A673 (cell line): Measurements from ENCODE around the gene SPEG. TPM values are rescaled to one million over a fixed set of nuclear protein-coding genes. Genes with fewer than 3 reads are reported as not detected.
A peak's percentile ranks its signal among the peaks of the same experiment; 100 is the strongest.

ENCODE experiments used
- BruUV-seq: library from RNA; stranded (reverse); fragments of 400-500 nt; replicated peaks from 2 replicates; lab custom pipeline; 2021; lab: Mats Ljungman, UMichigan
- CTCF ChIA-PET: fragments of 300-600 bp; sonication (Branson Sonifier 250); formaldehyde crosslinking; loops from one replicate; lab custom pipeline; 2022; ENCODE audit warnings: antibody characterized with exemption; lab: Charles Lee
- POLR2A ChIA-PET: fragments of 300-600 bp; sonication (Branson Sonifier 250); formaldehyde crosslinking; loops from one replicate; lab custom pipeline; 2022; ENCODE audit warnings: antibody characterized with exemption; ENCODE audit not compliant: low non-redundant PET; lab: Charles Lee
- DNase-seq: peaks from one replicate; pipeline ENCODE4 v3.0.0-alpha.2; 2015; ENCODE audit warnings: low spot score
- H3K27ac ChIP-seq: fragments of 200-600 bp; sonication (generic); 2 replicates; pipeline ENCODE4 v1.5.1; 2016; ENCODE audit warnings: mixed run types, low read depth, mild to moderate bottlenecking, mixed read lengths, antibody characterized with exemption, low read length; ENCODE audit not compliant: poor library complexity, severe bottlenecking
- H3K27me3 ChIP-seq: fragments of 200-600 bp; sonication (generic); replicated peaks from 2 replicates; pipeline ENCODE4 v1.6.1; 2017; ENCODE audit warnings: mixed run types, low read depth, mild to moderate bottlenecking, mixed read lengths, antibody characterized with exemption, low read length; ENCODE audit not compliant: insufficient read depth, poor library complexity
- H3K36me3 ChIP-seq: fragments of 200-600 bp; sonication (generic); 2 replicates; pipeline ENCODE4 v1.6.1; 2016; ENCODE audit warnings: mixed run types, mild to moderate bottlenecking, mixed read lengths, antibody characterized with exemption, low read length; ENCODE audit not compliant: insufficient read depth, poor library complexity, severe bottlenecking
- H3K4me1 ChIP-seq: fragments of 200-600 bp; sonication (generic); 2 replicates; pipeline ENCODE4 v1.6.1; 2017; ENCODE audit warnings: mixed run types, mild to moderate bottlenecking, mixed read lengths, antibody characterized with exemption, low read length; ENCODE audit not compliant: insufficient read depth, poor library complexity, severe bottlenecking
- H3K4me3 ChIP-seq: fragments of 200-600 bp; sonication (generic); 2 replicates; pipeline ENCODE4 v1.5.1; 2016; ENCODE audit warnings: low read depth, mixed run types, mild to moderate bottlenecking, mixed read lengths, low read length; ENCODE audit not compliant: poor library complexity, severe bottlenecking
- H3K9me3 ChIP-seq: fragments of 200-600 bp; sonication (generic); 2 replicates; pipeline ENCODE4 v1.6.1; 2016; ENCODE audit warnings: mixed run types, low read depth, mild to moderate bottlenecking, mixed read lengths, antibody characterized with exemption, low read length; ENCODE audit not compliant: poor library complexity, severe bottlenecking
- EZH2 ChIP-seq: fragments of 200-600 bp; sonication (generic); IDR thresholded peaks from 2 replicates; pipeline ENCODE4 v1.6.1; 2017; ENCODE audit warnings: borderline replicate concordance, low read depth, mild to moderate bottlenecking, mixed read lengths, antibody characterized with exemption, low read length; ENCODE audit not compliant: poor library complexity, severe bottlenecking
- intact Hi-C: fragments of 100-400 bp; cut with micrococcal nuclease; formaldehyde crosslinking; loops from one replicate; pipeline ENCODE4 v1.10.0; 2022; ENCODE audit not compliant: unreplicated experiment
- total RNA-seq: library from RNA; stranded (reverse); gene quantifications from 2 replicates; pipeline ENCODE4 v1.2.3, GENCODE V29; 2021
- TF ChIP-seq, protein P1 (sequence below): fragments of 300-800, 200-600 bp; sonication (generic); conservative IDR thresholded peaks from 2 replicates; pipeline ENCODE4 v1.5.1; 2017; ENCODE audit warnings: low read depth, mild to moderate bottlenecking, antibody characterized with exemption, low read length, moderate library complexity, mixed read lengths

The SPEG gene
- total RNA-seq, 1 experiment from 2014 or later = 8.4 TPM

DNA sequence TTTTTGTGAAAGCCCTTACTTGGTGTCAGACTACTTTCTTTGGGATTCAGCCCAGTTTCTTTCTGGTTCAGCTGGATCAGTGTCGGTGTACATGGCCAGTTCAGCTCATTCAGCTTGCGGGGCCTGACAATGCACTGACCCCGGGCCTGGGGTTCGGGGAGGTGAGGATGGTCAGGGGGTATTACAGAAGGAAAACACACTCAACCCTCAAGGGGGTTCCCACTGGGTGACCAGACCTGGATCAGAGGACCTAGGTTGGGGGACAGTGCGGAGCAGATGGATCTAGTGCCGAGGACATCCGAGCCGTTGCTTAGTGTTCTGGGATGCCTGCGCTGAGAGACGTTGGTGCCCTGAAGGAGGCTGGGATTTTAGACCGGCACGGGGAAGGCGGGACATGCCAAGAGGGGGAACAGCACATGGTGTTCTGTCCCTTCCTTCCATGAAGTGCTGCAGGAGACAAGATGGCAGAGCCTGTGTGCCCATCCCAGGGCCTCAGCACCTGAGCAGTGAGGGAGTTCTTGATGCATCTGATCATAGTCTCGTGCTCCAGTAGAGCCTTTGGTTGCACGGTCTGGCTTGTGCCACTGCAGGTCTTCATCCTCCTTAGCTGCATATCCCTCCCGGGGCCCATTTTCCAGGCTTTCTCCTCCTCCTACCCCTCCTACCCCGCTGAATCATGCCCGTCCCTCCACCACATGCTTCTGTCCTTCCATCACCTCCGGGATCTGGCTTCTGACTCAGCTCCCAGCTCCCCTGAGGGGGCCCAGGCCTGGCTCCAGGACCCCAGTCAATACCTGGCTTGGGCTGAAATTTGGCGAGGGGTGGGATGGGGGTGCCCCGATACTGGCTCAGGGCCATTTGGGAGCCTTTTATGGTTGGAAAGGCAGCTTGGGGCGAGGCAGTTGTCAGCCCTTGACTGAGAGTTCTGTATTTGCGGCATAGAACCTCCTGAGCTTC is 18.0 kb downstream of the SPEG start:
- DNase-seq = no peak
- Histone ChIP-seq H3K27me3 (no peaks in the 10 kb centered on the region), H3K27ac (peak overlapping the region; percentile 30), H3K9me3 (no peaks in the 10 kb centered on the region), H3K4me3 (no peak overlapping the region), H3K36me3 (no peaks in the 10 kb centered on the region), H3K4me1 (peaks cover 5% of the 10 kb centered on the region)
- ChIA-PET CTCF (interaction anchor here (0.5 to 0.6 kb wide), 2 partner anchors 89 to 145 kb away, joined by 4 to 6 read pairs; no protein-coding TSS in a partner anchor), POLR2A (interaction anchor here (0.6 kb wide), 1 partner anchor 1087 kb away, joined by 3 read pairs; no protein-coding TSS in a partner anchor)
- TF ChIP-seq, protein P1, sequence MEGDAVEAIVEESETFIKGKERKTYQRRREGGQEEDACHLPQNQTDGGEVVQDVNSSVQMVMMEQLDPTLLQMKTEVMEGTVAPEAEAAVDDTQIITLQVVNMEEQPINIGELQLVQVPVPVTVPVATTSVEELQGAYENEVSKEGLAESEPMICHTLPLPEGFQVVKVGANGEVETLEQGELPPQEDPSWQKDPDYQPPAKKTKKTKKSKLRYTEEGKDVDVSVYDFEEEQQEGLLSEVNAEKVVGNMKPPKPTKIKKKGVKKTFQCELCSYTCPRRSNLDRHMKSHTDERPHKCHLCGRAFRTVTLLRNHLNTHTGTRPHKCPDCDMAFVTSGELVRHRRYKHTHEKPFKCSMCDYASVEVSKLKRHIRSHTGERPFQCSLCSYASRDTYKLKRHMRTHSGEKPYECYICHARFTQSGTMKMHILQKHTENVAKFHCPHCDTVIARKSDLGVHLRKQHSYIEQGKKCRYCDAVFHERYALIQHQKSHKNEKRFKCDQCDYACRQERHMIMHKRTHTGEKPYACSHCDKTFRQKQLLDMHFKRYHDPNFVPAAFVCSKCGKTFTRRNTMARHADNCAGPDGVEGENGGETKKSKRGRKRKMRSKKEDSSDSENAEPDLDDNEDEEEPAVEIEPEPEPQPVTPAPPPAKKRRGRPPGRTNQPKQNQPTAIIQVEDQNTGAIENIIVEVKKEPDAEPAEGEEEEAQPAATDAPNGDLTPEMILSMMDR = no peak
- TF ChIP-seq EZH2 = no peak
- no TSS peak for BruUV-seq
- intact Hi-C loops = no loop called here

DNA sequence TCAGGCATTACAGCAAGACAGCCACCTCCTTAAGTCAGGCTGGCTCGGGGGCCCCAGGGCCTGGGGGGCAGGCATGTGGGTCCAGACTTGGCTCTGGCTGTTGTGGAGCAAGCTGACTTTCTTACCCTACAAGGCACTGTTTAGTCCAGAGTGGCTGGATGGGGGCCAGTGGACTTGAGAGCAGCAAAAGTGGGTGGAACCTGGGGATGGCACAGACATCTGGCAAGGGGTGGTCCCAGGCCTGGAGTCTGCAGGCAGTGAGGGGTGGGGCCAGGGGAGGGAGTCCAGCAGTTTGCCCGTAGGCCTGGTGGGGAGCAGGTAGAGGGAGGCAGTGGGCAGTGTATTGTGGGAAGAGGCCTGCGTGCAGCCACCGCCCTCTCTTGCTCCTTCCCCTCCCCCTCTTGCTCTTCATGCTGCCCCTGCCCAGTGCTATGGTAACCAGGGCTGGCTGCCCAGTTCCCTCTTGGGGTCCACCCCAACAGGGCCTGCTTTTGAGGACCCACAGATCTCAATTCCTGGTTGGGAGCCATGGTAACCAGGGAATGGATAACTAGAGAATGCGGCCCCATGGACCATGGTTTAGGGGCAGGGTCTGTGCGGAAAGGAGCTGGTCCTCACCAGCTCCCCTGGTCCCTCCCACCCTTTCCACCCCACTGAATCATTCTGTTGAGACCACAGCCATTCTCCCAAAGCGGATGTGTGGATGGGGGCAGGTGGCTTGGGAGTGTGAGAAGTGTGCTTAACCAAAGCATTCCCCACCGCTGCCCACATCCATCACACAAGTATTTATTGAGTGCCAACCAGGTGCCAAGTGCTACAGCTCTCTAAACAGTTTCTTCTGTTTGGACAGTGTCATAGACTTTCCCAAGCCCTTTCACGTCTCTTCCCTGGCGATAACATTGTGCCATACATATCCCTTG is 19.3 kb downstream of the SPEG start:
- no peaks in the 10 kb centered on the region for H3K27me3 ChIP-seq
- H3K27ac ChIP-seq = peak overlapping the region; percentile 30
- H3K4me1 ChIP-seq = peaks cover 5% of the 10 kb centered on the region
- DNase-seq = no peak
- no TSS peak for BruUV-seq
- TF ChIP-seq, protein P1 = no peak
- TF ChIP-seq EZH2 = no peak
- POLR2A ChIA-PET = interaction anchor here (0.5 kb wide), 1 partner anchor 219 kb away, joined by 4 read pairs; no protein-coding TSS in a partner anchor
- H3K36me3 ChIP-seq = no peaks in the 10 kb centered on the region
- H3K9me3 ChIP-seq = no peaks in the 10 kb centered on the region
- no peak overlapping the region for H3K4me3 ChIP-seq
- CTCF ChIA-PET = no interaction called here
- intact Hi-C loops = no loop called here

DNA sequence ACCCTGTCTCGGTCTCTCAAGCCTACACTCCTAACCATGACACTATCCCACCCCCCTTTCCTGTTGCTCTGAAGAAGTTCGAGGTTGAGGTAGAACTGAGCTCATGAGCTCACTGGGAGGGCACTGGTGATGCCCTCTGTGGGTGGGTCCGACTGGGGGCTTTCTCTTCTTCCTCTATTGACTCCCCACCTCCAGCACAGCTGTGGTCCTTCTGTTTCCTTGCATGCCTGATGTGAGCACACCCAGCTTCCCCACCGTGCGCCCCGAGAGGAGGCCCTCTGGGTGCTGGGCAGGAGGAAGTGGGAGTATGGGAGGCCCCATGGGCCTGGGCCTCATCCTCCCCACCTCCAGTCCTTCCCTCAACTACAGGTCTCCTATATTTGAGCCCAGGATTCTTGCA is 20.9 kb downstream of the SPEG start:
- no peak overlapping the region for H3K4me3 ChIP-seq
- peaks cover 6% of the 10 kb centered on the region for H3K4me1 ChIP-seq
- no peak for DNase-seq
- intact Hi-C loops = no loop called here
- no peaks in the 10 kb centered on the region for H3K27me3 ChIP-seq
- no TSS peak for BruUV-seq
- no peaks in the 10 kb centered on the region for H3K36me3 ChIP-seq
- TF ChIP-seq EZH2 = no peak
- TF ChIP-seq, protein P1 = no peak
- H3K9me3 ChIP-seq = no peaks in the 10 kb centered on the region
- ChIA-PET POLR2A (no interaction called here), CTCF (interaction anchor here (1.1 to 1.2 kb wide), 2 partner anchors 19 to 74 kb away, joined by 3 to 4 read pairs; no protein-coding TSS in a partner anchor)
- H3K27ac ChIP-seq = no peak overlapping the region
